Measurements from ENCODE around the gene RUBCNL. TPM values are rescaled to one million over a fixed set of nuclear protein-coding genes. Genes with fewer than 3 reads are reported as not detected.
A peak's percentile ranks its signal among the peaks of the same experiment; 100 is the strongest.

RUBCNL gene
- total RNA-seq, 4 donors from 2014 or later: 1.5 to 6.8 (median 2.9) TPM

GRCh38 chr13:46341112-46341711 is 45.8 kb downstream of the RUBCNL start:
- Histone ChIP-seq H3K4me3 (no peak overlapping the region), H3K36me3 (no peaks in the 10 kb centered on the region), H3K4me1 (no peaks in the 10 kb centered on the region), H3K9me3 (peaks cover 0 to 8% (median 0%) of the 10 kb centered on the region in 3 donors), H3K27ac (no peak overlapping the region), H3K27me3 (no peaks in the 10 kb centered on the region)
- WGBS, 2 donors (ENCODE audit: low coverage in 1 of 2): 57% methylated on average over 1 of the region's 1 CpG; no CpG with 5 or more reads in 1 of the 2 donors
- ATAC-seq: peak; percentile 46
- peak; percentile 5 for TF ChIP-seq POLR2AphosphoS5 (IDR thresholded peaks at IDR 0.05)
- TF ChIP-seq CTCF (IDR thresholded peaks at IDR 0.05): no peak
- no peak for TF ChIP-seq POLR2A (IDR thresholded peaks at IDR 0.05)
- TF ChIP-seq EP300 (IDR thresholded peaks at IDR 0.05): no peak

GRCh38 chr13:46340631-46341111 is 46.4 kb downstream of the RUBCNL start:
- no peak for ATAC-seq
- 90 to 94% methylated on average over 3 of the region's 3 CpGs for WGBS, 2 donors (ENCODE audit: low coverage in 1 of 2)

GRCh38 chr13:46340011-46340410 is 47.0 kb downstream of the RUBCNL start:
- Histone ChIP-seq H3K27me3 (no peaks in the 10 kb centered on the region), H3K4me3 (no peak overlapping the region), H3K27ac (no peak overlapping the region), H3K36me3 (no peaks in the 10 kb centered on the region), H3K9me3 (peaks cover 0 to 8% (median 0%) of the 10 kb centered on the region in 3 donors), H3K4me1 (no peaks in the 10 kb centered on the region)
- TF ChIP-seq POLR2A (IDR thresholded peaks at IDR 0.05) (no peak), CTCF (IDR thresholded peaks at IDR 0.05) (no peak), EP300 (IDR thresholded peaks at IDR 0.05) (no peak), POLR2AphosphoS5 (IDR thresholded peaks at IDR 0.05) (no peak)
- no peak for ATAC-seq
- 92 to 100% methylated on average over 1 of the region's 1 CpG for WGBS, 2 donors (ENCODE audit: low coverage in 1 of 2)

More at GRCh38 chr13:46340631-46341111, 46.4 kb downstream of the RUBCNL start:
- peaks cover 0 to 8% (median 0%) of the 10 kb centered on the region in 3 donors for H3K9me3 ChIP-seq
- H3K4me3 ChIP-seq: no peak overlapping the region
- TF ChIP-seq CTCF (IDR thresholded peaks at IDR 0.05) (no peak), EP300 (IDR thresholded peaks at IDR 0.05) (no peak), POLR2A (IDR thresholded peaks at IDR 0.05) (no peak), POLR2AphosphoS5 (IDR thresholded peaks at IDR 0.05) (no peak)
- H3K27ac ChIP-seq: no peak overlapping the region
- H3K27me3 ChIP-seq: no peaks in the 10 kb centered on the region
- no peaks in the 10 kb centered on the region for H3K36me3 ChIP-seq
- no peaks in the 10 kb centered on the region for H3K4me1 ChIP-seq

- Histone ChIP-seq H3K36me3 (no peaks in the 10 kb centered on the region), H3K27ac (no peak overlapping the region), H3K27me3 (no peaks in the 10 kb centered on the region), H3K9me3 (peaks cover 0 to 8% (median 0%) of the 10 kb centered on the region in 3 donors), H3K4me3 (no peak overlapping the region), H3K4me1 (no peaks in the 10 kb centered on the region)
- TF ChIP-seq POLR2AphosphoS5 (IDR thresholded peaks at IDR 0.05) (no peak), CTCF (IDR thresholded peaks at IDR 0.05) (no peak), POLR2A (IDR thresholded peaks at IDR 0.05) (no peak), EP300 (IDR thresholded peaks at IDR 0.05) (no peak)
- no peak for ATAC-seq
- WGBS, 2 donors (ENCODE audit: low coverage in 1 of 2): 61 to 67% methylated on average over 5 to 6 of the region's 10 CpGs
Observed at GRCh38 chr13:46339035-46339666, 47.9 kb downstream of the RUBCNL start.

All from gastroesophageal sphincter (tissue), 4 donors.